Bronchial epithelial cell (primary cell): Measurements from ENCODE around the gene ARHGAP6. TPM values are rescaled to one million over a fixed set of nuclear protein-coding genes. Genes with fewer than 3 reads are reported as not detected.

Experiments
- DNase-seq: peaks from one replicate; pipeline ENCODE4 v3.0.0-alpha.2; 2010; ENCODE audit warnings: low read depth
- FAIRE-seq: peaks from 2 replicates; lab custom pipeline; 2011; peaks lifted over from hg19 to GRCh38; lab: Jason Lieb, UNC
- H3K27me3 ChIP-seq: 2 replicates; pipeline ENCODE4 v1.5.1; 2011; ENCODE audit warnings: low read length; ENCODE audit not compliant: control insufficient read depth, insufficient read depth
- H3K36me3 ChIP-seq: 2 replicates; pipeline ENCODE4 v1.5.1; 2011; ENCODE audit warnings: low read length; ENCODE audit not compliant: control insufficient read depth, insufficient read depth
- H3K4me3 ChIP-seq: 2 replicates; pipeline ENCODE4 v1.5.1; 2011; ENCODE audit warnings: mild to moderate bottlenecking, low read depth, low read length, control low read depth
- total RNA-seq: library from RNA; depleted of rRNA; stranded (reverse); fragments of >200 nt; gene quantifications from 2 replicates; pipeline ENCODE4 v1.2.1, GENCODE V29; 2014
- TF ChIP-seq, protein P1 (sequence below): IDR thresholded peaks from 2 replicates; pipeline ENCODE4 v1.5.1; 2011; ENCODE audit warnings: mild to moderate bottlenecking, moderate library complexity, low read length, control low read depth, inconsistent platforms; ENCODE audit not compliant: insufficient read depth, severe bottlenecking

Gene ARHGAP6
- total RNA-seq, 1 donor from 2014 or later, result under 0.01 TPM

DNA sequence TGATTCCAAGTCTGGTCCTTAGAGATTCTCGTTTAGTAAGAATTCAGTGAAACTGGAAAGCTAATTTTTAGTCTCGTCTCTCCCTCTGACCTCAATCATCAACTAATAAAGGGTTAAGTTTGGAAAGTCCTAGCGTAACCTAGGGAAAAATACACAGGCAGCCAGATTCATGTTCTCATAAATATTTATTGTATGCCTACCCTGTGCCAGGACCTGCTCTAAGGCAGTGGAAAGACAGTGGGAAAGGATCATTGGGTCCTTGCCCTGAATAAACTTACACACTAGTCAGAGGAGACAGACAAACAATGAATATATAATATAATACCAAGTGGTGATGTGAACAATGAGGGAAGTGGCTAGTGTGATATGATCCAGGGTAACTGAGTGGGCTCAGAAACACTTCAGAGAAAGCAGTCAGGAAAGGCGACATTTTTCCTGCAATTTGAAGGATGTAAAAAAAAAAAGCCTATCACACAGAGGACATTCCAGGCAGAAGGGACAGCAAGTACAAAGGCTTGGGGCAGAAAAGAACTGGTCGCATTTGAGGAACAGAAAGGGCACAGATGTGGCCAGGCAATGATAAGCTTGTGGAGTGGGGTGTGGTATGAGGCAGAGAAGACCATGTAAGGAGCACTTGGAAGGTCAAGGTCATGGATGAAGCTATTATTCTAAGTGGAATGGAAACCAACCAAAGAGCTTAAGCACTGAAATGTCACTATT is 243.8 kb downstream of the ARHGAP6 start:
- Histone ChIP-seq H3K36me3 (no peaks in the 10 kb centered on the region), H3K27me3 (no peaks in the 10 kb centered on the region), H3K4me3 (no peak overlapping the region)
- TF ChIP-seq, protein P1, sequence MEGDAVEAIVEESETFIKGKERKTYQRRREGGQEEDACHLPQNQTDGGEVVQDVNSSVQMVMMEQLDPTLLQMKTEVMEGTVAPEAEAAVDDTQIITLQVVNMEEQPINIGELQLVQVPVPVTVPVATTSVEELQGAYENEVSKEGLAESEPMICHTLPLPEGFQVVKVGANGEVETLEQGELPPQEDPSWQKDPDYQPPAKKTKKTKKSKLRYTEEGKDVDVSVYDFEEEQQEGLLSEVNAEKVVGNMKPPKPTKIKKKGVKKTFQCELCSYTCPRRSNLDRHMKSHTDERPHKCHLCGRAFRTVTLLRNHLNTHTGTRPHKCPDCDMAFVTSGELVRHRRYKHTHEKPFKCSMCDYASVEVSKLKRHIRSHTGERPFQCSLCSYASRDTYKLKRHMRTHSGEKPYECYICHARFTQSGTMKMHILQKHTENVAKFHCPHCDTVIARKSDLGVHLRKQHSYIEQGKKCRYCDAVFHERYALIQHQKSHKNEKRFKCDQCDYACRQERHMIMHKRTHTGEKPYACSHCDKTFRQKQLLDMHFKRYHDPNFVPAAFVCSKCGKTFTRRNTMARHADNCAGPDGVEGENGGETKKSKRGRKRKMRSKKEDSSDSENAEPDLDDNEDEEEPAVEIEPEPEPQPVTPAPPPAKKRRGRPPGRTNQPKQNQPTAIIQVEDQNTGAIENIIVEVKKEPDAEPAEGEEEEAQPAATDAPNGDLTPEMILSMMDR, result no peak
- DNase-seq, result no peak
- no peak for FAIRE-seq

DNA sequence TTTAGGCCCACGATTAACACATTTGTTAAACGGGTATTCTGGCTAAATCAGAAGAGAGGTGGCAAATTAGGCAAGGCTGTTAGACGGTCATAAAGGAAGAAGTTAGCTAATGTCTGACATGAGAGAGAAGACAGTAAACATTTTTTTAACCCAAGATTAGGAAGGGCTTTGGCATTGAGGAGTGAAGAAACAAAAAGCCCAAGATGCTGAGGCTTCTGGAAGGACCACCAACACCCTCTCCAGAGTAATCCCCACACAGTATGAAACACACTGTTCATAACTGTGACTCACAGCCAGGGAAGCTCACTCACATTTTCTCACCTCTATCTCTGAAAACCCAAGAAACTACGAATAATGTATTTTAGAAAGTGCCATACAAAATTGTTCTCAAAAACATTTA is 244.9 kb downstream of the ARHGAP6 start:
- TF ChIP-seq, protein P1, result no peak
- no peaks in the 10 kb centered on the region for H3K27me3 ChIP-seq
- H3K36me3 ChIP-seq, result no peaks in the 10 kb centered on the region
- no peak overlapping the region for H3K4me3 ChIP-seq
- no peak for FAIRE-seq
- no peak for DNase-seq

DNA sequence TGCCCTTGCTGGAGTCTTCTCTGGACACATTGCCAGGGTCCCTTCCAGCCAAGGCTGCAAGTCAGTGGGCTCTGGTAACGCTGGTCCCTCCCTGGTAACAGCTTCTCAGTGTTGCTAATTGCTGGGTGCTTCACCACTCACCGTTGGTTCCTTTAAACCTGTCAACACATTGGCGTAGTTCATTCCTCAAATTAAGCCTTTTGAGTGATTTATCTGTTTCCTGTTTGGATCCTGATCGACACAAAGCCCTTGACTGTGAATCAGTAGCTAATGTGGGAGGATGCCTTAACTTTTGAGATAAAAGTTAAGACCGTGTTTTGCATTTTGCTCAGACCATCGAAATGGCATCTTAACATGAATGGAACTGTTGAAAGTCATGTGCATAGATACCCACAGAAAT is 246.6 kb downstream of the ARHGAP6 start:
- TF ChIP-seq, protein P1, result no peak
- FAIRE-seq (no peak), DNase-seq (no peak)
- no peak overlapping the region for H3K4me3 ChIP-seq
- H3K27me3 ChIP-seq, result no peaks in the 10 kb centered on the region
- no peaks in the 10 kb centered on the region for H3K36me3 ChIP-seq

DNA sequence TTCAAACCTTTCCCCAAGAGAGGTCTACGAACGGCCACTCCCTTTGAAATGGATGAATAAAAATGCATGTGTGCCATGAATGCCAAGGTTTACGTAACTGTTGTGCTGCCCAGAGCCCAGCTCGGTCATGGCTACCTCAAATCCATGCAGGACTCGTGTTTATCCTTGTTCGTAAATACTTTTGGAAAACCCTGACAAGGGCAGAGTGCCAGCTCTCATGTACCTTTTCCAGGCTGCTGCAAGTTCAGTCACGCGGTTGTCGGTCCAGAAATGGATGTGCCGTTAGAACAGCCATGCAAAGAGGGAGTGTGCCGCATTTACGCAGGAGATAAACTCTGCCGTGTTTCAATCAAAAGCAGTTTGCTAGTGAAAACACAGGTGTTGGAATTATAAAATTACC is 249.1 kb downstream of the ARHGAP6 start:
- peak; percentile 71 for DNase-seq
- TF ChIP-seq, protein P1, result no peak
- no peak for FAIRE-seq
- Histone ChIP-seq H3K4me3 (no peak overlapping the region), H3K27me3 (no peaks in the 10 kb centered on the region), H3K36me3 (no peaks in the 10 kb centered on the region)

DNA sequence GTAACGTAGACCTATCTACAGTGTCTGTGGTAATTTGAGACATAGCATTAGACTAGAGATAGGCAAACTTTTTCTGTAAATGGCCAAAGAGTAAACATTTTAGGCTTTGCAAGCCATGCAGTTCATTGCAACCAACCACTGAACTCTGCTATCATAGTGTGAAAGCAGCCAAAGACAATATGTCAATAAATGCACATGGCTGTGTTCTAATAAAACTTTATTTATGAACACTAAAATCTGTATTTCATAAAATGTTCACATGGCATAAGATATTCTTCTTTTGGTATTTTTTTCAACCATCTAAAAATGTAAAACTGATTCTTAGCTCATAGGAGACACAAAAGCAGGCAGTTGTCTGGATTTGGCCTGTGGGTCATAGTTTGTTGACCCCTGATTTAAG is 251.6 kb downstream of the ARHGAP6 start:
- Histone ChIP-seq H3K4me3 (no peak overlapping the region), H3K27me3 (no peaks in the 10 kb centered on the region), H3K36me3 (no peaks in the 10 kb centered on the region)
- TF ChIP-seq, protein P1, result no peak
- DNase-seq (no peak), FAIRE-seq (no peak)
